ENCODE measurements around the gene ZNF17.

ZNF17 gene

DNA sequence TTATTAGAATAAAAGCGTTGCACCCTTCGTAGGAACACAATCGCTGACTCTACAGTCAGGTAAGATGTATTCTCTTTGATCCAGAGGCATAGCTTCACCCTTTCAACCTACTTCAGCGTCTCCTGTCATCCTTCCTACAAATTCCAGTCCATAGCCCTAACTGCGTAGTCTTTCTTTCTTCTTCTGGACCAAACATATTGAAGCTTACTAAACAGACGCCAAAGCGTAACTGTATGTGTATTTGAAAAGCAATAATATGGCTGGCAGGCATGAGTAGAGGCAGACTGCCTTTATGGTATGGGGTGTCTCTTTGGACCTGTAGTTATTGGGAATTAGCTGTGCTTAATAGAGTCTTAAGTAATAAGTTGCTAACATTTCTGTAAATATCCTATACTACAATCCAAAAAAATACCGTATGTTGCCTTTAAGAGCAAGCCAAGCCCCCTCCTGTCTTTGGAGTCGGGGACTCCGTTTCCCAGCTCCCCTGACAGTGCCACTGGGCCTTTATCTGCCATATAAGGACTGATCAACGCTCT, 21.7 kb upstream of the ZNF17 start:
- Histone ChIP-seq H3K27ac (peak overlapping the region; percentile 42), H3K36me3 (no peaks in the 10 kb centered on the region), H3K9me3 (peaks cover 16% of the 10 kb centered on the region), H3K4me3 (ENCODE audit: low read depth in 1 of 2, low read length in 1 of 2) (peak overlapping the region; percentile 58 to 70), H3K4me1 (ENCODE audit: control insufficient read depth in 1 of 2, insufficient read depth in 1 of 2, low read depth in 1 of 2, low read length in 1 of 2) (peaks cover 12 to 13% of the 10 kb centered on the region in 2 experiments), H3K27me3 (no peaks in the 10 kb centered on the region)
- TF ChIP-seq, protein P1, sequence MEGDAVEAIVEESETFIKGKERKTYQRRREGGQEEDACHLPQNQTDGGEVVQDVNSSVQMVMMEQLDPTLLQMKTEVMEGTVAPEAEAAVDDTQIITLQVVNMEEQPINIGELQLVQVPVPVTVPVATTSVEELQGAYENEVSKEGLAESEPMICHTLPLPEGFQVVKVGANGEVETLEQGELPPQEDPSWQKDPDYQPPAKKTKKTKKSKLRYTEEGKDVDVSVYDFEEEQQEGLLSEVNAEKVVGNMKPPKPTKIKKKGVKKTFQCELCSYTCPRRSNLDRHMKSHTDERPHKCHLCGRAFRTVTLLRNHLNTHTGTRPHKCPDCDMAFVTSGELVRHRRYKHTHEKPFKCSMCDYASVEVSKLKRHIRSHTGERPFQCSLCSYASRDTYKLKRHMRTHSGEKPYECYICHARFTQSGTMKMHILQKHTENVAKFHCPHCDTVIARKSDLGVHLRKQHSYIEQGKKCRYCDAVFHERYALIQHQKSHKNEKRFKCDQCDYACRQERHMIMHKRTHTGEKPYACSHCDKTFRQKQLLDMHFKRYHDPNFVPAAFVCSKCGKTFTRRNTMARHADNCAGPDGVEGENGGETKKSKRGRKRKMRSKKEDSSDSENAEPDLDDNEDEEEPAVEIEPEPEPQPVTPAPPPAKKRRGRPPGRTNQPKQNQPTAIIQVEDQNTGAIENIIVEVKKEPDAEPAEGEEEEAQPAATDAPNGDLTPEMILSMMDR (IDR thresholded peaks at IDR 0.05): no peak

DNA sequence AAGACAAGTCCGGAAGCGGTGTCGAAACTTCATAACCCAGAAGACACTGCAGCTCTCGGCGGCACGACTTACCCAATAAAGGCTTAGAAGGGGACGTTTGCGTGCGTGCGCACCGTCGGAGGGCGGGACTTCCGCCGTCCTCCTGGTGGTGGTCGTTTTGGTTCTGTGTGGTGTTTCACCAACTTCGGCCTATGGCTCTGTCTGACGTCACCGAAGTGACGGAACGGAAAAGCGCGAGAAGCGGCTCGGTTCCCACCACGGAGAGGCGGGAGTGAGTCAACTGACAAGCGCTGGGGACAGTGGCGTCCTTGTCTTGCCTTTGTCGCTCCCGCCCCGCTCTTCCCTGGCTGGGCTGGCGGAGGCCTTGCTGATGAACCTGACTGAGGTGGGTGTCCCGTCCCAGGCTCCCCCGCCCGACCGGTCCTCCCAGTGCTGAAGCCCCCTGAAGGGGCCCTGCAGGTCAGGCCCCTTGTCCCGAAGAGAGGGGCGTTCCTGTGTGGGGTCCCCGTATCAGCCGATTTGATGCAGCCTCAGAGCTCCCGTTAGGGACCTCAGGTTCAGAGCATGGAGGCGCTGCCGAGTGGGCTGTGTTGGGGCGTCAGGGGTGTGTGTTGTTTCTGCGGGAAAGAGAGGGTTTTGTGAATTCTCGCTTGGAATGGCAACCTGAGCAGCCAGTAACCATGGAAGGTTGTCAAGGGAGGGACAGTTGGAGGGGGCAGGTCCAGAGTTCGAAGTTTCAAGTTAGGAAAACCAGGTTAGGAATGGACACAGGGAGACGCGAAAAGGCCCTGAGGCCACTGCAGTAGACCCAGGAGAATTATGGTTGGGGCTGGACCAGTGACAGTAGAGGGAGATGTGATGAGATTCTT, 21.0 kb upstream of the ZNF17 start, which contains the start of gene ZNF548:
TSS of gene ZNF548 (plus strand) at position 125 of the 869 bp plus-strand sequence. CDS start at position 371, 246 bp downstream.
- peak within 1 kb of the TSS; percentile 58 to 70 for H3K4me3 ChIP-seq (ENCODE audit: low read depth in 1 of 2, low read length in 1 of 2)
- H3K27me3 ChIP-seq: no peaks in the 10 kb centered on the region
- peaks cover 12 to 13% of the 10 kb centered on the region in 2 experiments for H3K4me1 ChIP-seq (ENCODE audit: control insufficient read depth in 1 of 2, insufficient read depth in 1 of 2, low read depth in 1 of 2, low read length in 1 of 2)
- H3K36me3 ChIP-seq: no peaks in the 10 kb centered on the region
- H3K9me3 ChIP-seq: peaks cover 16% of the 10 kb centered on the region
- TF ChIP-seq, protein P1 (IDR thresholded peaks at IDR 0.05): no peak
- H3K27ac ChIP-seq: peak within 1 kb of the TSS; percentile 42

DNA sequence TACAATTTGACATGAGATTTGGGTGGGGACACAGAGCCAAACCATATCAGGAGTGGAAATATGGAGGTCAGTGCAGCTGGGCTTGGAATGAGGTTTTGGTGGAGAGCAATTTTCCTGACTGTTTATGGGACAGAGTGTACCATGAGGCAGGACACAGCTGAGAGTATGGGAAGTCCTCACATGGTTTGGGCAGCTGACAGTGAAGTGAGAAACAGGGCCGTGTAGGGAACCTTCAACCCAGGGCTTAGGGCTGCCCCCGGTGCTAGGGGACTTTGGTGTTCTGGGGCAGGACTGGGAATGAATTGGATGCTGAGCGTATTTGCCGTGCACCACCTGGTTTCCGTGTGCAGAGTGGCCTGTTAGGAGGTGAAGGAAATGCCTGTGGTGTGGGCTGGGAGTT, 15.3 kb upstream of the ZNF17 start:
- Histone ChIP-seq H3K36me3 (peaks cover 15% of the 10 kb centered on the region), H3K4me3 (ENCODE audit: low read depth in 1 of 2, low read length in 1 of 2) (no peak overlapping the region), H3K27ac (no peak overlapping the region), H3K27me3 (no peaks in the 10 kb centered on the region), H3K9me3 (peaks cover 10% of the 10 kb centered on the region), H3K4me1 (ENCODE audit: control insufficient read depth in 1 of 2, insufficient read depth in 1 of 2, low read depth in 1 of 2, low read length in 1 of 2) (no peaks in the 10 kb centered on the region)
- TF ChIP-seq, protein P1 (IDR thresholded peaks at IDR 0.05): no peak

DNA sequence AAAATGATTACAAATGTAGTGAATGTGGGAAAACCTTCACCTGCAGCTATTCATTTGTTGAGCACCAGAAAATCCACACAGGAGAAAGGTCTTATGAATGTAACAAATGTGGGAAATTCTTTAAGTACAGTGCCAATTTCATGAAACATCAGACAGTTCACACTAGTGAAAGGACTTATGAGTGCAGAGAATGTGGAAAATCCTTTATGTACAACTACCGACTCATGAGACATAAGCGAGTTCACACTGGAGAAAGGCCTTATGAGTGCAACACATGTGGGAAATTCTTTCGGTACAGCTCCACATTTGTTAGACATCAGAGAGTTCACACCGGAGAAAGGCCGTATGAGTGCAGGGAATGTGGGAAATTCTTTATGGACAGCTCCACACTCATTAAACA, 12.1 kb upstream of the ZNF17 start:
- Histone ChIP-seq H3K36me3 (peaks cover 15% of the 10 kb centered on the region), H3K9me3 (peaks cover 17% of the 10 kb centered on the region), H3K27me3 (no peaks in the 10 kb centered on the region), H3K4me1 (ENCODE audit: control insufficient read depth in 1 of 2, insufficient read depth in 1 of 2, low read depth in 1 of 2, low read length in 1 of 2) (no peaks in the 10 kb centered on the region), H3K27ac (no peak overlapping the region), H3K4me3 (ENCODE audit: low read depth in 1 of 2, low read length in 1 of 2) (no peak overlapping the region)
- TF ChIP-seq, protein P1 (IDR thresholded peaks at IDR 0.05): no peak

DNA sequence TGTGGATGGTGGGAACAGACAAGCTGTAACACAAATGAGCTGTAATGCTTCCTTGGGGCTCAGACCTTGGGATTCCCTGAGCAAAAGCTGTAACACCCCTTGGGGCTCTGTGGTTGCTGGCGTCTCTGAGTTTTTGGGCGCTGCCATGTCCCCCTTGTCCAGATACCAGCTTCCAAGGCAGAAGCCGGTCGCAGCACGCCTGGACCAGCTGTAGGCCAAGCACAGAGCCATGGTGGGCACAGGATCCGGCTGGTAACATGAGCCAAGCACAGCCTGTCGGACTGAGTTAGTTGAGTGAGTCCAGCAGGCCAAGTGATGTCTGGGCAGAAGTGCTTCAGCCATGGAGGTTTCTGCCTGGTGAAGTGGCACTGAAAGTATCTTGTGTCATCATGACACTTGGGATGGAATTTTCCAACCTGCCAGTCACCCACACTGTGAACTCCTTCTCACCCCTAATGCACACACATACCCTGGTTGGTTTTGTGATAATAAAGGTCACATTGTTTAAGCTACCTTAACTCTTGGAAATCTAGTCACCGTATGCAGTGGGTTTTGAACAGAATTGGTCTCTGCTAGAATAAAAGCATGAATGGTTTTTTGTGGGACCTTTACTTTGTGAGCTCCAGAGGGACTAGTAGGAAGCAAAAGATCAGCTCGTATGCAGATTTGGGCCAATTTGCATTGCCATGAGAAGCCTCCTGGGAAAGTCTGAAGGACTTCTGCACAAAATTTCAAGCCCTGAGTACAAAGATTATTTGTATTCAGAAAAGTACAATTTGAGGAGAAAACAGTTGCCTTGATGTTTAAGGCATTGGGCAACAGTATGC, 7.0 kb upstream of the ZNF17 start:
- TF ChIP-seq, protein P1 (IDR thresholded peaks at IDR 0.05): no peak
- H3K27me3 ChIP-seq: no peaks in the 10 kb centered on the region
- H3K9me3 ChIP-seq: peaks cover 14% of the 10 kb centered on the region
- H3K4me1 ChIP-seq (ENCODE audit: control insufficient read depth in 1 of 2, insufficient read depth in 1 of 2, low read depth in 1 of 2, low read length in 1 of 2): no peaks in the 10 kb centered on the region
- no peak overlapping the region for H3K4me3 ChIP-seq (ENCODE audit: low read depth in 1 of 2, low read length in 1 of 2)
- no peaks in the 10 kb centered on the region for H3K36me3 ChIP-seq
- H3K27ac ChIP-seq: no peak overlapping the region

Measured in neutrophil (primary cell).